CD4-positive, alpha-beta T cell (primary cell): ENCODE results near the gene DYNLT5. TPM values are rescaled to one million over a fixed set of nuclear protein-coding genes. Genes with fewer than 3 reads are reported as not detected.

Experiments used
- ATAC-seq: fragments of 200-7000 bp; cut with Tn5 transposase; one replicate; pipeline ENCODE4 v1.10.0; 2022; ENCODE audit warnings: mild to moderate bottlenecking; ENCODE audit not compliant: poor library complexity
- CTCF ChIA-PET: fragments of 350-600 bp; sonication (Branson Sonifier 250); formaldehyde crosslinking; loops from one replicate; lab custom pipeline; 2021; ENCODE audit warnings: antibody characterized with exemption, inconsistent platforms; lab: Charles Lee
- POLR2A ChIA-PET: fragments of 350-600 bp; sonication (Branson Sonifier 250); formaldehyde crosslinking; loops from one replicate; lab custom pipeline; 2021; ENCODE audit warnings: antibody characterized with exemption, inconsistent platforms; lab: Charles Lee
- DNase-seq, 14 experiments: peaks; one replicate each; pipeline ENCODE4 v3.0.0-alpha.2; 2013 to 2020; ENCODE audit warnings: mixed read lengths in 2 of 14
- H3K27ac ChIP-seq, 2 donors: one replicate each; pipeline versions ENCODE4 v1.5.1 to v1.7.0; 2013; ENCODE audit warnings: low read length in 2 of 2, low read depth in 1 of 2, mild to moderate bottlenecking in 1 of 2
- H3K27me3 ChIP-seq, 2 experiments: 1 replicate in 1 of 2; 2 replicates in 1 of 2; pipeline versions ENCODE4 v1.6.1 to v1.7.0; 2013; ENCODE audit warnings: low read length in 2 of 2, control low read depth in 1 of 2, mild to moderate bottlenecking in 1 of 2, moderate library complexity in 1 of 2; ENCODE audit not compliant: insufficient read depth in 2 of 2, control insufficient read depth in 1 of 2
- H3K36me3 ChIP-seq: one replicate; pipeline ENCODE4 v1.6.1; 2013; ENCODE audit warnings: low read length, control low read depth; ENCODE audit not compliant: insufficient read depth
- H3K4me1 ChIP-seq: one replicate; pipeline ENCODE4 v1.6.1; 2013; ENCODE audit warnings: low read length, control low read depth; ENCODE audit not compliant: insufficient read depth
- H3K4me3 ChIP-seq: one replicate; pipeline ENCODE4 v1.5.1; 2013; ENCODE audit warnings: mild to moderate bottlenecking, low read length, moderate library complexity
- H3K9me3 ChIP-seq, 2 experiments: 1 replicate in 1 of 2; 2 replicates in 1 of 2; pipeline versions ENCODE4 v1.6.1 to v1.7.0; 2013; ENCODE audit warnings: low read length in 2 of 2, mild to moderate bottlenecking in 2 of 2, control low read depth in 1 of 2, moderate library complexity in 1 of 2; ENCODE audit not compliant: control insufficient read depth in 1 of 2, insufficient read depth in 1 of 2
- H3K27ac Mint-ChIP-seq: one replicate; pipeline ENCODE4 v1.8.0; 2020; ENCODE audit warnings: mixed read lengths
- H3K27me3 Mint-ChIP-seq: one replicate; pipeline ENCODE4 v1.8.0; 2021; ENCODE audit warnings: mixed read lengths
- H3K36me3 Mint-ChIP-seq: one replicate; pipeline ENCODE4 v1.8.0; 2021; ENCODE audit warnings: low read depth, mixed read lengths
- H3K4me1 Mint-ChIP-seq: one replicate; pipeline ENCODE4 v1.8.0; 2021; ENCODE audit warnings: low read depth, mixed read lengths
- H3K4me3 Mint-ChIP-seq: one replicate; pipeline ENCODE4 v1.8.0; 2020; ENCODE audit warnings: mild to moderate bottlenecking, mixed read lengths
- H3K9me3 Mint-ChIP-seq: one replicate; pipeline ENCODE4 v1.8.0; 2020; ENCODE audit warnings: mixed read lengths
- CTCF ChIP-seq: fragments of 200-600 bp; IDR thresholded peaks from one replicate; pipeline ENCODE4 v1.8.0; 2022; ENCODE audit warnings: antibody characterized with exemption, mild to moderate bottlenecking
- intact Hi-C, 2 experiments: fragments of 100-400 bp; cut with DNase I in 1 of 2; cut with micrococcal nuclease in 1 of 2; formaldehyde crosslinking; loops; one replicate each; pipeline versions ENCODE4 v1.15.1 to v1.9.0; 2023 to 2025; cut with DNase I, micrococcal nuclease
- total RNA-seq, 174 experiments: library from RNA in 2 of 174; stranded (reverse) in 2 of 174; gene quantifications; one replicate each; pipeline ENCODE4 v1.2.3 and lab custom pipeline; 2021 to 2026

The DYNLT5 gene
- total RNA-seq, 2 experiments from 2014 or later = not detected

- CTCF ChIA-PET = interaction anchor here (1.2 kb wide), 1 partner anchor 10 kb away, joined by 4 read pairs; no protein-coding TSS in a partner anchor
- Mint-ChIP-seq H3K9me3 (no peaks in the 10 kb centered on the region), H3K27ac (no peak overlapping the region), H3K27me3 (no peaks in the 10 kb centered on the region), H3K36me3 (no peaks in the 10 kb centered on the region), H3K4me1 (peaks cover 8% of the 10 kb centered on the region), H3K4me3 (no peak overlapping the region)
- DNase-seq (no peak), ATAC-seq (no peak)
- Histone ChIP-seq H3K4me1 (no peaks in the 10 kb centered on the region), H3K27ac (no peak overlapping the region), H3K36me3 (no peaks in the 10 kb centered on the region), H3K9me3 (no peaks in the 10 kb centered on the region), H3K4me3 (no peak overlapping the region), H3K27me3 (no peaks in the 10 kb centered on the region)
- intact Hi-C loops = no loop called here
- POLR2A ChIA-PET = no interaction called here
- no peak for TF ChIP-seq CTCF
These were observed 14.4 kb upstream of the DYNLT5 start for GRCh38 chr1:66737836-66738235.

DNA sequence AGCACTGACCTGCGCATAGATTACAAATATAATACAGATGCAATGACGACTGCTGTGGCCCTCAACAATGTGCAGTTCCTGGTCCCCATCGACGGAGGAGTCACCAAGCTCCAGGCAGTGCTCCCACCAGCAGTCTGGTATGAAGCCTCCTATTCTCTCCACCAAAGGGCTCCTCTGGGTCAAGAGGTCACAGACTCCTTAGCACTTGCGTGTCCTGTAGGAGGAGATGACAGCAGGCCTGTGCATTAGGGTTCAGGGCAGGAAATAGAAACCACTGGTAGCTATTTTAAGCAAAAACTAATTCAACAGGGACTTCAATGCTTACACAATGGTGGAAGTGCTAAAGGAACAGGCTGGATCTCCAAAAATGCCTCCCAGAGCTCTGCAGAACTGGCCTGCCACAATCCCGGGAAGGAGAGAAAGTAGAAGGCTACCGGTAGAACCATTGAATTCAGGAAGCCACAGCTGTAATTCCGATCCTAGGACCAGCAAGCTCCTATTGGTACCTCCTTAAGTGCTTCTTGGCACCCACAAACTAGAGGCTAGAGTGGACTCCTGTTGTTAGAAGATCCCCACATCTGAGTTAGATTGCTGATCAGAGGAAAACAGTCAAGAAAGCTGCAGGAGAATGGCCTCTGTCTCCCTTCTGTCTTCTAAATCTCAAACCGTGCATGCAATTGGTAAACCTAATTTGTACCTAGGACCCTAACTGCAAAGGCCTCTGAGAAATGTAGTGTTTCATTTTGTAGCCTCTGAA lies 12.7 kb upstream of the DYNLT5 start:
- ChIA-PET CTCF (interaction anchor here (1.5 kb wide), 1 partner anchor 12 kb away, joined by 4 read pairs; the partner anchor contains the start of gene DYNLT5), POLR2A (no interaction called here)
- Histone ChIP-seq H3K36me3 (no peaks in the 10 kb centered on the region), H3K27me3 (no peaks in the 10 kb centered on the region), H3K27ac (no peak overlapping the region), H3K4me3 (no peak overlapping the region), H3K9me3 (no peaks in the 10 kb centered on the region), H3K4me1 (no peaks in the 10 kb centered on the region)
- H3K9me3 Mint-ChIP-seq = no peaks in the 10 kb centered on the region
- H3K27me3 Mint-ChIP-seq = no peaks in the 10 kb centered on the region
- ATAC-seq (no peak), DNase-seq (no peak)
- no peak overlapping the region for H3K27ac Mint-ChIP-seq
- no peak for TF ChIP-seq CTCF
- intact Hi-C loops = no loop called here
- H3K4me1 Mint-ChIP-seq = peaks cover 5% of the 10 kb centered on the region
- H3K4me3 Mint-ChIP-seq = no peak overlapping the region
- no peaks in the 10 kb centered on the region for H3K36me3 Mint-ChIP-seq

GRCh38 chr1:66745451-66745850 lies 6.8 kb upstream of the DYNLT5 start:
- POLR2A ChIA-PET = no interaction called here
- H3K4me3 ChIP-seq = no peak overlapping the region
- H3K9me3 ChIP-seq = no peaks in the 10 kb centered on the region
- H3K4me1 Mint-ChIP-seq = no peaks in the 10 kb centered on the region
- peaks cover 0 to 13% of the 10 kb centered on the region in 2 experiments for H3K27me3 ChIP-seq
- H3K4me1 ChIP-seq = no peaks in the 10 kb centered on the region
- intact Hi-C loops = no loop called here
- no peaks in the 10 kb centered on the region for H3K36me3 ChIP-seq
- H3K9me3 Mint-ChIP-seq = no peaks in the 10 kb centered on the region
- H3K36me3 Mint-ChIP-seq = no peaks in the 10 kb centered on the region
- H3K27ac ChIP-seq = no peak overlapping the region
- TF ChIP-seq CTCF = no peak
- H3K27me3 Mint-ChIP-seq = peaks cover 30% of the 10 kb centered on the region
- CTCF ChIA-PET = no interaction called here
- ATAC-seq (no peak), DNase-seq (no peak)
- no peak overlapping the region for H3K4me3 Mint-ChIP-seq
- no peak overlapping the region for H3K27ac Mint-ChIP-seq
